NCI-H446 treated with DMSO at 0.1 percent for 48 hours (cell line): ENCODE measurements around the gene SLC4A7.

Experiments used
- DNase-seq: peaks from one replicate; lab custom pipeline; 2025; lab: John Stamatoyannopoulos, UW

SLC4A7 gene

GRCh38 chr3:27323087-27323570 lies 161.1 kb downstream of the SLC4A7 start:
- no peak for DNase-seq
